Lower leg skin (tissue), 4 donors: ENCODE results near the gene OOSP3. TPM values are rescaled to one million over a fixed set of nuclear protein-coding genes. Genes with fewer than 3 reads are reported as not detected.

Experiments used
- DNase-seq, 2 donors: peaks; one replicate each; pipeline ENCODE4 v3.0.0-alpha.2; 2019; ENCODE audit warnings: low spot score in 2 of 2
- H3K4me3 ChIP-seq: fragments of 200-600 bp; sonication (generic); 2 replicates; pipeline ENCODE4 v1.5.1; 2017; ENCODE audit warnings: mild to moderate bottlenecking, low read depth; ENCODE audit not compliant: poor library complexity, severe bottlenecking
- CTCF ChIP-seq, 3 donors: fragments of 450-650 bp; IDR thresholded peaks; one replicate each; pipeline ENCODE4 v1.5.1; 2016; ENCODE audit warnings: antibody characterized with exemption in 3 of 3, mild to moderate bottlenecking in 3 of 3, moderate library complexity in 2 of 3
- POLR2A ChIP-seq, 2 donors: fragments of 450-650 bp; IDR thresholded peaks; one replicate each; pipeline ENCODE4 v1.6.1; 2016 to 2017; ENCODE audit warnings: antibody characterized with exemption in 2 of 2, mild to moderate bottlenecking in 1 of 2, moderate library complexity in 1 of 2
- WGBS, 2 donors: methylation state at CpG; one replicate each; pipeline ENCODE4 v1.1.5; 2018; 5-methylcytosine and 5-hydroxymethylcytosine counted together
- intact Hi-C: fragments of 100-400 bp; cut with DNase I; formaldehyde crosslinking; loops from one replicate; pipeline ENCODE4 v1.15.0; 2023; ENCODE audit warnings: low total_unique reads
- total RNA-seq, 4 donors: library from RNA; depleted of rRNA; stranded (reverse); fragments of >200 nt; gene quantifications; one replicate each; pipeline ENCODE4 v1.1.0, GENCODE V29; 2016

The OOSP3 gene
- total RNA-seq, 4 donors from 2014 or later: not detected

GRCh38 chr11:59938718-59939117 is 60.1 kb downstream of the OOSP3 start:
- DNase-seq: no peak
- no peak overlapping the region for H3K4me3 ChIP-seq
- TF ChIP-seq CTCF (IDR thresholded peaks at IDR 0.05) (no peak), POLR2A (IDR thresholded peaks at IDR 0.05) (no peak)
- WGBS, 2 donors: 91 to 92% methylated on average over 3 of the region's 3 CpGs
- intact Hi-C loops: no loop called here

- TF ChIP-seq CTCF (IDR thresholded peaks at IDR 0.05) (no peak), POLR2A (IDR thresholded peaks at IDR 0.05) (no peak)
These were observed 60.9 kb downstream of the OOSP3 start for GRCh38 chr11:59939482-59939881.

GRCh38 chr11:59941091-59941490 is 62.5 kb downstream of the OOSP3 start:
- 70% methylated on average over 4 of the region's 4 CpGs for WGBS, 2 donors
- intact Hi-C loops: no loop called here
- no peak overlapping the region for H3K4me3 ChIP-seq
- no peak for TF ChIP-seq POLR2A (IDR thresholded peaks at IDR 0.05)
- TF ChIP-seq CTCF (IDR thresholded peaks at IDR 0.05): no peak
- DNase-seq: no peak

More at GRCh38 chr11:59939482-59939881, 60.9 kb downstream of the OOSP3 start:
- H3K4me3 ChIP-seq: no peak overlapping the region
- DNase-seq: no peak
- WGBS, 2 donors: 89 to 93% methylated on average over 2 of the region's 2 CpGs
- intact Hi-C loops: no loop called here

DNA sequence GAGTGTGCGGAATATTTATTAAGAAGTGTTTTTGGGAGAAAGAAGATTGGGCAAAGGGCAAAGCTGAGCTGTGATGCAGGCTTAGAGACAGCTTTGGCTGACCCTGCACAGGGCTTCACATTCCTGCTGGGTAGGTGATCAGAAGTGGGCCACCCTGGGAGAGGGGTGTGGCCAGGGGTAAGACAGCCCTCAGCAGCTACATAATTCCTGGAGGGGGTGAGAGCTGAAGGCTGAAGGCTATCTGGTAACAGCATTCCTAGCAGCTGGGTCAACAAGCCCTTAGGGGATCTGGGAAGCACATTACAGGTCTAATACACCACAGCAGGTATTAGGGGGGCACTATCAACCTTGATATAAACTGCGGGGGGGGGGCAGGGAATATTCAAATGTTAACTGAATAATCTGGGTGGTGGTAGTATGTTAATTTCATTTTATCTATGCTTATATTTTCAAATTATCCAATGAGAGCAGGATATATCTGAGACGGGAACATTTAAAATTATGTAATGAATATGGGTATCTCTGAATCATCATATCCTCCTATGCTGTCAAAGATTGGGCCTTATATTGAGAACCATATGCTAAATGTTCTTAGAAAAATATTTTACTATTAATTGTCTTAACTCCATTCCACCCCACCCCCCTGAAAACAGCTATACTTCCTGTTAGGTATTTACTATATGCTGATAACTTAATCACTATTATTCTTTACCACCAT is 65.6 kb downstream of the OOSP3 start:
- intact Hi-C loops: no loop called here
- 86 to 90% methylated on average over 3 of the region's 3 CpGs for WGBS, 2 donors
- TF ChIP-seq POLR2A (IDR thresholded peaks at IDR 0.05): no peak
- no peak for TF ChIP-seq CTCF (IDR thresholded peaks at IDR 0.05)

DNA sequence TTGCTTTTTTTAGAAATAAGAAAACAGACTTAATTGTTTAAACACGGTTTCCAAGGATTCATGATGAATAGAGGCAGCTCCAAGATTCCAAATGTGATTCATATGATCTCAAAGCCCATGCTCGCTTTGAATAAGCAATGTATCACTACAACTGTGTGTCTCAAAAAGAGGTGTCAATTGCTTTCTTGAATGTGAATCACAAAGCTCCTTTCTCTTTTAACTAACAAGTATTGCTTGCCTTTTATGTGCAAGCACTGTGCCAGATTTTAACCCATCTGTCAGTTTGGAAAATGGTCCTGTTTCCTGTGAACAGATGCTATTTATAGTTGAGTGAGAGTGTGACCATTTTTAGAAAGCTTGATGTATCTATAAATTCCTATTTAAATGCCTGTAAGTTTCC is 66.1 kb downstream of the OOSP3 start:
- WGBS, 2 donors: 47 to 57% methylated on average over 2 of the region's 2 CpGs
- H3K4me3 ChIP-seq: no peak overlapping the region
- DNase-seq: no peak
- TF ChIP-seq CTCF (IDR thresholded peaks at IDR 0.05): no peak
- TF ChIP-seq POLR2A (IDR thresholded peaks at IDR 0.05): no peak
- intact Hi-C loops: no loop called here

More for the DNA sequence above, 65.6 kb downstream of the OOSP3 start:
- DNase-seq: no peak
- no peak overlapping the region for H3K4me3 ChIP-seq

Other genes starting within 250 kb of the OOSP3 start
- gene PATL1, start 209.7 kb upstream of the OOSP3 start, total RNA-seq: 10 to 100 TPM; 17.4 to 21.7 (median 18.5) TPM
- gene OR10V1, start 164.9 kb upstream of the OOSP3 start, total RNA-seq: not detected
- gene STX3, start 123.4 kb upstream of the OOSP3 start, total RNA-seq: 10 to 100 TPM; 23.5 to 39.4 (median 33.4) TPM
- 10 to 100 TPM; 21.4 to 35.6 (median 28.8) TPM for gene MRPL16, start 68.0 kb upstream of the OOSP3 start, total RNA-seq
- not detected for gene CBLIF, start 33.3 kb upstream of the OOSP3 start, total RNA-seq
- gene TCN1, start 12.3 kb upstream of the OOSP3 start, total RNA-seq: 1 to 10 TPM in 3 of 4 donors, under 1 TPM in 1; 0.84 to 4.2 (median 1.5) TPM
- not detected for gene OOSP1, start 59.6 kb downstream of the OOSP3 start, total RNA-seq
- gene OOSP4A, start 85.3 kb downstream of the OOSP3 start, total RNA-seq: not detected
- gene OOSP4B, start 138.4 kb downstream of the OOSP3 start, total RNA-seq: not detected
- gene OOSP2, start 161.6 kb downstream of the OOSP3 start, total RNA-seq: not detected
- not detected for gene MS4A3, start 177.9 kb downstream of the OOSP3 start, total RNA-seq
- gene MS4A2, start 209.9 kb downstream of the OOSP3 start, total RNA-seq: 1 to 10 TPM in 1 of 4 donors, under 1 TPM in 3; 0.13 to 1.8 (median 0.32) TPM